HUES64 (cell line): ENCODE data around the gene RAPGEF5.

Experiments used
- H3K27ac ChIP-seq: 2 replicates; pipeline ENCODE4 v1.7.0; 2013; ENCODE audit warnings: low read depth, low read length, inconsistent platforms
- H3K27me3 ChIP-seq: 2 replicates; pipeline ENCODE4 v1.6.1; 2013; ENCODE audit warnings: mild to moderate bottlenecking, low read length; ENCODE audit not compliant: insufficient read depth
- H3K36me3 ChIP-seq: 2 replicates; pipeline ENCODE4 v1.6.1; 2013; ENCODE audit warnings: mild to moderate bottlenecking, low read length; ENCODE audit not compliant: insufficient read depth
- H3K4me1 ChIP-seq: 2 replicates; pipeline ENCODE4 v1.6.1; 2013; ENCODE audit warnings: mild to moderate bottlenecking, low read length, moderate library complexity; ENCODE audit not compliant: insufficient read depth
- H3K4me3 ChIP-seq: 2 replicates; pipeline ENCODE4 v1.5.1; 2013; ENCODE audit warnings: mild to moderate bottlenecking, low read length, moderate library complexity
- H3K9ac ChIP-seq: 2 replicates; pipeline ENCODE4 v1.6.1; 2013; ENCODE audit warnings: mild to moderate bottlenecking, low read depth, low read length
- H3K9me3 ChIP-seq: 2 replicates; pipeline ENCODE4 v1.6.1; 2013; ENCODE audit warnings: low read depth, low read length; ENCODE audit not compliant: insufficient read depth
- WGBS: fragments of 150-250, 120-280 bp; methylation state at CpG from one replicate; pipeline ENCODE4 v1.1.7; 2013; ENCODE audit warnings: missing lambda C conversion rate; 5-methylcytosine and 5-hydroxymethylcytosine counted together

RAPGEF5 gene

DNA sequence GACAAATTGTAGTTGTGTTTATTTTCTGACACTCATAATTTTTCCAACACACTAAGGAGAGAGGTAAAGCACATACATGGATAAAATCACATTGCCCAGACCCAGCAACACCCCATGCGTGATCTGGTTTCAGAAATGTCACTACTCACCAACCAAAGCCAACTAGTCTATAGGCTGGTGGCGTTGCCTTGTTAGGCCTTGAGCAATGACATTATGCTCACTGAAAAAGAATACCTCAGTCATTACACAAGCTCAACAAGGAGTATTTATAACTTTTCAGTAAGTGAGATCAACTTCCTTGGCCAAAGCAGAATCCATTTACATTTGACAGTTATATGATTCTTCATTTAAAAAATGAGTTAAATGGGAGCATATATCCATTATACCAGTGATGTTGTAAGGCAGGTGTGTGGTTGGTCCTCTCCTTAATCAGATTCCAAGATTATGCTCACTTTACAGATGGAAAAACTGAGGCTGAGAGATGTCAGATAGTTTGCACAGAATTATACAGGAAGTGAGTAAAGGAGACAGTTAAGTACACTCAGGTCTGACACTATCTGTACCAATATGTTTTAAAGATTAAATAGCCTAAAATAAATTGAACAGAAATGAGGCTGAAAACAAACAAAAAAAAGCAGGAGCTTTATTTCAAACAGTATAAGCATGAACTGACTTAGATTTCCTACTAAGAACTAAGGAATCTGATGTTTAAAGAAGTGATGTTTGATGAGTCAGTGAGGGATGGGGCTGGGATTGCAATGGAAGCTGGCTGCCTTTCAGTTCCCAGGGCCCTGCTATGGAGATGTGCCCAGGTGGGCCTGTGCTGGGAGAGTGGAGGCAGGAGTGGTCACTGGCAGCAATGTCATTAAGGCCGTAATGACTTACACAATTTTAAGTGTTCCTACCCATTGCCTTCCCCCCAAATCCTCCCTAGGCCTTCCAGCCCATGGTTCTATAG, 118.3 kb downstream of the RAPGEF5 start:
- no peaks in the 10 kb centered on the region for H3K9me3 ChIP-seq
- no peak overlapping the region for H3K9ac ChIP-seq
- 98% methylated on average over 3 of the region's 3 CpGs for WGBS
- H3K36me3 ChIP-seq, result no peaks in the 10 kb centered on the region
- H3K27me3 ChIP-seq, result no peaks in the 10 kb centered on the region
- H3K4me3 ChIP-seq, result no peak overlapping the region
- H3K4me1 ChIP-seq, result peaks cover 6% of the 10 kb centered on the region
- H3K27ac ChIP-seq, result no peak overlapping the region

DNA sequence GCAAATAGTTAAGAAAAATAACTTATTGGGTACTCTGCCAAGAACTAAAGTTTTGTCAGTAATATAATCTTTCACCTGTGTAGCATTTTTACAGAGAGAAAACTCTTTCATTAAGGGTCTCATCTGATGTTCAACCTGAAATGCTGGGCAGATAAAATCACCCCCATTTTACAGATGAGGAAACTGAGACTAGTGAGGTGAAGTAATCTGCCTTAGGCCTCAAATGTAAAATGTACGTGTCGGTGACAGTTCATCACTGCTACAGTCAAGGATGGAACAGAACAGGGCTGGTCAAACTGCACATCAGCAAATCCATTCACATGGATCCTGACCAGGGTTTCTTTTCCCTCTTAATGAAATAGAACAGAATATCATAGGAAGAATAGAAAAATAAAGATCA, 121.8 kb downstream of the RAPGEF5 start:
- Histone ChIP-seq H3K36me3 (no peaks in the 10 kb centered on the region), H3K9me3 (no peaks in the 10 kb centered on the region), H3K4me1 (peaks cover 6% of the 10 kb centered on the region), H3K9ac (no peak overlapping the region), H3K27ac (no peak overlapping the region), H3K4me3 (no peak overlapping the region), H3K27me3 (no peaks in the 10 kb centered on the region)
- whole genome bisulfite sequencing, result 100% methylated on average over 2 of the region's 2 CpGs

DNA sequence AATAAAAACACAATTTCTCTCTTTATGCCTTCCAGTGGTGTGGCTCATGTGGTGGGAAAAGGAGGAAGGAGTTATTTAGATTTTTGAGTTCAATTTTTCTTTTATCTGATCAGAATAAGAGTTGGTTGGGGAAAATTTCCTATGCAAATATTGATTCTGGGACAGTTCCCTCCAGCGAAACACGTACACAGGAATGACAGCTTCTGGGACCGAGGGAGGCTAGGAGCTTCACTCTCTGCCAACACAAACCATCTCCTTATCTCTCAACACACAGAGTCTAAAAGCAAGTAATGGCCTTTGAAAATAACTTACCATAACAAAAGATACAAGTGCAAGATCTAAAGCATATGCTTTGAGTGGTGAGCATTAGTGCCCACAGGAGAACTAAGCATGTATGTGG, 122.7 kb downstream of the RAPGEF5 start:
- Histone ChIP-seq H3K9me3 (no peaks in the 10 kb centered on the region), H3K4me3 (no peak overlapping the region), H3K9ac (no peak overlapping the region), H3K4me1 (peaks cover 6% of the 10 kb centered on the region), H3K27ac (no peak overlapping the region), H3K27me3 (no peaks in the 10 kb centered on the region), H3K36me3 (no peaks in the 10 kb centered on the region)
- 86% methylated on average over 3 of the region's 3 CpGs for WGBS

GRCh38 chr7:22231806-22232205, 125.1 kb downstream of the RAPGEF5 start:
- peaks cover 6% of the 10 kb centered on the region for H3K4me1 ChIP-seq
- no peak overlapping the region for H3K4me3 ChIP-seq
- H3K36me3 ChIP-seq, result no peaks in the 10 kb centered on the region
- no peaks in the 10 kb centered on the region for H3K27me3 ChIP-seq
- no peaks in the 10 kb centered on the region for H3K9me3 ChIP-seq
- H3K27ac ChIP-seq, result no peak overlapping the region
- WGBS, result 95% methylated on average over 3 of the region's 3 CpGs
- H3K9ac ChIP-seq, result no peak overlapping the region

- H3K36me3 ChIP-seq, result no peaks in the 10 kb centered on the region
- peaks cover 6% of the 10 kb centered on the region for H3K4me1 ChIP-seq
- WGBS, result 92% methylated on average over 1 of the region's 1 CpG
- no peak overlapping the region for H3K9ac ChIP-seq
- no peaks in the 10 kb centered on the region for H3K27me3 ChIP-seq
- no peak overlapping the region for H3K27ac ChIP-seq
- H3K4me3 ChIP-seq, result no peak overlapping the region
- H3K9me3 ChIP-seq, result no peaks in the 10 kb centered on the region
These were observed 125.8 kb downstream of the RAPGEF5 start for GRCh38 chr7:22231141-22231540.

DNA sequence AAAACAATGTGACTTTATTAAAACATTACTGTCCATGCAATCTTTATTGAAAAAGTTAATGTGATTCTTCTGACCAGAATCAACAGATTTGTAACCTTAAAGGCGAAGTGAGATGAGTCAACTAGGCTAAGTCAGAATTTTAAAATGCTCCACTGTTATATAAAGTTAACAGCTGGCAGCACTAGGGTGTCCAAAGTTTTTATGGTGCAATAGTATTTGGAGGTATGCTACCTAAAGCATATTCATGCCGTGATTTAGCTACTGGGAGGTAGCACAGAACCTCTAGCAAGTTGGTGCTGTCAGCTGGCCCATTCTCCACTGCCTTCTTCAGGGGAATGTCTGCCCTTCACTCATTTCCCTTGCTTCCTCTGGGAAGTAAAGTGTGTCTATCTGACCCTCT, 126.7 kb downstream of the RAPGEF5 start:
- H3K9me3 ChIP-seq, result no peaks in the 10 kb centered on the region
- H3K4me3 ChIP-seq, result no peak overlapping the region
- 84% methylated on average over 2 of the region's 2 CpGs for WGBS
- H3K9ac ChIP-seq, result no peak overlapping the region
- H3K36me3 ChIP-seq, result no peaks in the 10 kb centered on the region
- H3K27ac ChIP-seq, result no peak overlapping the region
- peaks cover 6% of the 10 kb centered on the region for H3K4me1 ChIP-seq
- H3K27me3 ChIP-seq, result no peaks in the 10 kb centered on the region

DNA sequence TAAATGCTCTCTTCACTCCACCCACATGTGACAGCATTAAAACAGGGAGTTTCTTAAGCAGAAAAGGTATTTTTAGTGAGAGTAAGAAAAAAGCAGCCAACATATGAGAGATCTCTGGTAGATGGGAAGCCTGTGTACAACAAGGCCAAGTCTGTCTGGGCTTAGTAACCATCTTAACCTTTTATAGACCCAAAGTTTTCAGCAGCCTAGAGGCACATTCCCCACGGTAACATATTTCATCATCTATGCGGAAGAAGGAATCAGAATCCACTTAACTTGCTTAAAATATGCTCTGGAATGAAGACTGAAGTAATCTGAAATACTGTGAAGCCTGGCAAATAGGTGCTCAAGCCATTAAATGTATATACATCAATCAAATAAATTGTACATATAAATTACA, 127.8 kb downstream of the RAPGEF5 start:
- no peak overlapping the region for H3K4me3 ChIP-seq
- no peak overlapping the region for H3K27ac ChIP-seq
- H3K36me3 ChIP-seq, result no peaks in the 10 kb centered on the region
- WGBS, result 93% methylated on average over 2 of the region's 2 CpGs
- no peaks in the 10 kb centered on the region for H3K9me3 ChIP-seq
- H3K9ac ChIP-seq, result no peak overlapping the region
- H3K4me1 ChIP-seq, result no peaks in the 10 kb centered on the region; the same call in 1 of the 2 replicates
- H3K27me3 ChIP-seq, result no peaks in the 10 kb centered on the region

DNA sequence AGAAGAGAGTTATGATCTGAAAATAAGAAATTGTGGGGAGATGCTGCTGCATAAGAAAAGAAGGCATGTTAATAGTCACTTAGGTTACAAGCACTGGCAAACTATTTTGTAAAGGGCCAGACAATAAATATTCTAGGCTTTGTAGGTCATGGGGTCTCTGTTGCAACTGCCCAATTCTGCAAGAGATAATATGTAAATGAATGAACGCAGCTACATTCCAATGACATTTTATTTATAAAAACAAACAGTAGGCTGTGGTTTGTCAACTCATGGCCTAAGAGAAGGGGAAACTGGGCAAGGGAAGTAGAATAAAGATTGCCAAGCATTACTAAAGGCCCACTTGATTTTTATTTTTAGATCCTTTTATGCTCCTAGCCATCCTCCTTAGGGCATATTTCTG, 133.1 kb downstream of the RAPGEF5 start:
- Histone ChIP-seq H3K9me3 (no peaks in the 10 kb centered on the region), H3K27ac (no peak overlapping the region), H3K9ac (no peak overlapping the region), H3K27me3 (no peaks in the 10 kb centered on the region), H3K4me3 (no peak overlapping the region), H3K4me1 (no peaks in the 10 kb centered on the region), H3K36me3 (no peaks in the 10 kb centered on the region)
- no CpG with 5 or more reads among the region's 1 CpG for WGBS

GRCh38 chr7:22220941-22221340, 136.0 kb downstream of the RAPGEF5 start:
- no peaks in the 10 kb centered on the region for H3K9me3 ChIP-seq
- WGBS, result 95% methylated on average over 4 of the region's 4 CpGs
- no peaks in the 10 kb centered on the region for H3K4me1 ChIP-seq
- H3K4me3 ChIP-seq, result no peak overlapping the region
- no peak overlapping the region for H3K9ac ChIP-seq
- H3K36me3 ChIP-seq, result no peaks in the 10 kb centered on the region; the same call in 1 of the 2 replicates
- no peaks in the 10 kb centered on the region for H3K27me3 ChIP-seq
- H3K27ac ChIP-seq, result no peak overlapping the region

- no peaks in the 10 kb centered on the region for H3K9me3 ChIP-seq
- 96% methylated on average over 9 of the region's 10 CpGs for WGBS
- H3K27me3 ChIP-seq, result no peaks in the 10 kb centered on the region
- no peaks in the 10 kb centered on the region; the same call in 1 of the 2 replicates for H3K36me3 ChIP-seq
- H3K4me3 ChIP-seq, result no peak overlapping the region
- H3K4me1 ChIP-seq, result no peaks in the 10 kb centered on the region
- no peak overlapping the region for H3K27ac ChIP-seq
- H3K9ac ChIP-seq, result no peak overlapping the region
These were observed 137.0 kb downstream of the RAPGEF5 start for GRCh38 chr7:22219739-22220493.

- Histone ChIP-seq H3K27ac (no peak overlapping the region), H3K4me1 (peaks cover 7% of the 10 kb centered on the region), H3K36me3 (no peaks in the 10 kb centered on the region; the same call in 1 of the 2 replicates), H3K27me3 (no peaks in the 10 kb centered on the region), H3K9ac (no peak overlapping the region), H3K4me3 (no peak overlapping the region), H3K9me3 (no peaks in the 10 kb centered on the region)
- 85% methylated on average over 4 of the region's 4 CpGs for WGBS
These were observed 137.9 kb downstream of the RAPGEF5 start for GRCh38 chr7:22219036-22219435.
